HEK293 (cell line): Measurements from ENCODE around the gene CENPP.

Source experiments
- CTCF ChIA-PET: fragments of 350-600 bp; formaldehyde crosslinking; extraction: SDS; loops from one replicate; lab custom pipeline; 2021; ENCODE audit warnings: antibody characterized with exemption; lab: Yijun Ruan, JAX
- POLR2A ChIA-PET: fragments of 300-600 bp; formaldehyde crosslinking; extraction: SDS; loops from one replicate; lab custom pipeline; 2020; ENCODE audit warnings: antibody characterized with exemption, inconsistent platforms; lab: Yijun Ruan, JAX
- H3K27ac ChIP-seq: fragments of 200-500 bp; sonication (Bioruptor generic); 2 replicates; pipeline ENCODE4 v1.5.1; 2014; ENCODE audit warnings: low read depth, low read length, control low read depth, inconsistent platforms; ENCODE audit errors: extremely low read depth
- H3K36me3 ChIP-seq, 2 experiments: fragments of 200-500 bp in 1 of 2; sonication (Bioruptor generic) in 1 of 2; 1 replicate in 1 of 2; 2 replicates in 1 of 2; pipeline ENCODE4 v1.5.1; 2014 to 2017; ENCODE audit warnings: inconsistent platforms in 2 of 2, low read length in 2 of 2; ENCODE audit not compliant: control insufficient read depth in 2 of 2, insufficient read depth in 1 of 2
- H3K4me1 ChIP-seq: fragments of 200-500 bp; sonication (Bioruptor generic); 2 replicates; pipeline ENCODE4 v1.5.1; 2014; ENCODE audit warnings: mild to moderate bottlenecking, low read length, inconsistent platforms; ENCODE audit not compliant: control insufficient read depth, insufficient read depth
- H3K4me3 ChIP-seq: 2 replicates; pipeline ENCODE4 v1.5.1; 2011; ENCODE audit warnings: low read depth, mild to moderate bottlenecking, control low read depth, low read length, moderate library complexity
- H3K9me3 ChIP-seq: fragments of 200-500 bp; sonication (Bioruptor generic); 2 replicates; pipeline ENCODE4 v1.5.1; 2014; ENCODE audit warnings: low read depth, low read length, inconsistent platforms; ENCODE audit not compliant: control insufficient read depth, insufficient read depth
- EGR2 ChIP-seq: fragments of 450-650 bp; formaldehyde crosslinking; IDR thresholded peaks from 2 replicates; pipeline ENCODE4 v1.5.1; 2016; ENCODE audit warnings: low read depth, missing biosample characterization, missing genetic modification characterization
- GLIS2 ChIP-seq: fragments of 450-650 bp; formaldehyde crosslinking; IDR thresholded peaks from 2 replicates; pipeline ENCODE4 v1.5.1; 2016; ENCODE audit warnings: missing biosample characterization, missing genetic modification characterization
- HOXC10 ChIP-seq: sonication (generic); formaldehyde crosslinking; IDR thresholded peaks from 2 replicates; pipeline ENCODE4 v1.8.1; 2023; ENCODE audit warnings: mild to moderate bottlenecking, missing genetic modification reagents
- KLF1 ChIP-seq: fragments of 450-650 bp; formaldehyde crosslinking; IDR thresholded peaks from 2 replicates; pipeline ENCODE4 v1.5.1; 2016; ENCODE audit warnings: missing biosample characterization, missing genetic modification characterization
- KLF10 ChIP-seq: fragments of 450-650 bp; IDR thresholded peaks from 2 replicates; pipeline ENCODE4 v1.5.1; 2018; ENCODE audit warnings: missing biosample characterization, mild to moderate bottlenecking, missing genetic modification characterization
- SCRT2 ChIP-seq: fragments of 450-650 bp; formaldehyde crosslinking; IDR thresholded peaks from 2 replicates; pipeline ENCODE4 v1.5.1; 2016; ENCODE audit warnings: missing biosample characterization, missing genetic modification characterization
- ZBTB17 ChIP-seq: fragments of 450-650 bp; formaldehyde crosslinking; IDR thresholded peaks from 2 replicates; pipeline ENCODE4 v1.5.1; 2016; ENCODE audit warnings: missing biosample characterization, missing genetic modification characterization
- ZBTB48 ChIP-seq: fragments of 450-650 bp; formaldehyde crosslinking; IDR thresholded peaks from 2 replicates; pipeline ENCODE4 v1.5.1; 2016; ENCODE audit warnings: missing biosample characterization, missing genetic modification characterization
- ZBTB7A ChIP-seq: fragments of 450-650 bp; formaldehyde crosslinking; IDR thresholded peaks from 2 replicates; pipeline ENCODE4 v1.5.1; 2016; ENCODE audit warnings: low read depth, missing biosample characterization, missing genetic modification characterization
- ZEB2 ChIP-seq: fragments of 450-650 bp; formaldehyde crosslinking; IDR thresholded peaks from 2 replicates; pipeline ENCODE4 v1.5.1; 2016; ENCODE audit warnings: missing biosample characterization, missing genetic modification characterization
- ZNF138 ChIP-seq: fragments of 450-650 bp; formaldehyde crosslinking; IDR thresholded peaks from 2 replicates; pipeline ENCODE4 v1.5.1; 2016; ENCODE audit warnings: missing biosample characterization, missing genetic modification characterization, borderline replicate concordance
- ZNF140 ChIP-seq: fragments of 450-650 bp; formaldehyde crosslinking; IDR thresholded peaks from 2 replicates; pipeline ENCODE4 v1.5.1; 2016; ENCODE audit warnings: missing biosample characterization, missing genetic modification characterization
- ZNF146 ChIP-seq: fragments of 450-650 bp; formaldehyde crosslinking; IDR thresholded peaks from 2 replicates; pipeline ENCODE4 v1.5.1; 2016; ENCODE audit warnings: missing biosample characterization, missing genetic modification characterization
- ZNF175 ChIP-seq: fragments of 450-650 bp; formaldehyde crosslinking; IDR thresholded peaks from 2 replicates; pipeline ENCODE4 v1.5.1; 2016; ENCODE audit warnings: missing biosample characterization, missing genetic modification characterization
- ZNF211 ChIP-seq: fragments of 450-650 bp; formaldehyde crosslinking; IDR thresholded peaks from 2 replicates; pipeline ENCODE4 v1.5.1; 2016; ENCODE audit warnings: low read depth, missing biosample characterization, missing genetic modification characterization
- ZNF214 ChIP-seq: fragments of 450-650 bp; formaldehyde crosslinking; IDR thresholded peaks from 2 replicates; pipeline ENCODE4 v1.5.1; 2017; ENCODE audit warnings: missing biosample characterization, mild to moderate bottlenecking, missing genetic modification characterization, borderline replicate concordance
- ZNF24 ChIP-seq: fragments of 450-650 bp; formaldehyde crosslinking; IDR thresholded peaks from 2 replicates; pipeline ENCODE4 v1.5.1; 2016; ENCODE audit warnings: missing biosample characterization, missing genetic modification characterization
- ZNF274 ChIP-seq, 2 experiments: fragments of 200-500 bp in 1 of 2; fragments of 450-650 bp in 1 of 2; sonication (Bioruptor generic) in 1 of 2; formaldehyde crosslinking in 1 of 2; IDR thresholded peaks; 2 replicates each; pipeline versions ENCODE4 v1.5.1 to v1.6.1; 2014 to 2016; ENCODE audit warnings: borderline replicate concordance in 1 of 2, inconsistent platforms in 1 of 2, low read length in 1 of 2, missing biosample characterization in 1 of 2, missing genetic modification characterization in 1 of 2
- ZNF48 ChIP-seq: fragments of 450-650 bp; formaldehyde crosslinking; IDR thresholded peaks from 2 replicates; pipeline ENCODE4 v1.5.1; 2016; ENCODE audit warnings: missing biosample characterization, missing genetic modification characterization
- ZNF529 ChIP-seq: fragments of 450-650 bp; formaldehyde crosslinking; IDR thresholded peaks from 2 replicates; pipeline ENCODE4 v1.5.1; 2017; ENCODE audit warnings: missing genetic modification characterization, missing biosample characterization; ENCODE audit not compliant: insufficient replicate concordance
- ZNF571 ChIP-seq: fragments of 450-650 bp; formaldehyde crosslinking; IDR thresholded peaks from 2 replicates; pipeline ENCODE4 v1.5.0; 2017; ENCODE audit warnings: missing biosample characterization, missing genetic modification characterization
- ZNF585B ChIP-seq: fragments of 450-650 bp; formaldehyde crosslinking; IDR thresholded peaks from 2 replicates; pipeline ENCODE4 v1.5.1; 2016; ENCODE audit warnings: missing biosample characterization, missing genetic modification characterization
- ZNF660 ChIP-seq: fragments of 450-650 bp; IDR thresholded peaks from 2 replicates; pipeline ENCODE4 v1.5.1; 2018; ENCODE audit warnings: missing biosample characterization, mild to moderate bottlenecking, missing genetic modification characterization
- ZNF776 ChIP-seq: fragments of 450-650 bp; formaldehyde crosslinking; IDR thresholded peaks from 2 replicates; pipeline ENCODE4 v1.5.0; 2017; ENCODE audit warnings: missing biosample characterization, missing genetic modification characterization, borderline replicate concordance
- TF ChIP-seq, protein P1 (sequence below): fragments of 450-650 bp; formaldehyde crosslinking; IDR thresholded peaks from 2 replicates; pipeline ENCODE4 v1.5.1; 2016; ENCODE audit warnings: missing biosample characterization, missing genetic modification characterization
- TF ChIP-seq, protein P2 (sequence below): fragments of 450-650 bp; formaldehyde crosslinking; IDR thresholded peaks from 2 replicates; pipeline ENCODE4 v1.5.1; 2017; ENCODE audit warnings: missing biosample characterization, mild to moderate bottlenecking, missing genetic modification characterization, moderate library complexity
- TF ChIP-seq, protein P3 (sequence below): fragments of 450-650 bp; formaldehyde crosslinking; IDR thresholded peaks from 2 replicates; pipeline ENCODE4 v1.5.1; 2016; ENCODE audit warnings: missing biosample characterization, missing genetic modification characterization

The CENPP gene

GRCh38 chr9:92312887-92313623 is 12.7 kb upstream of the CENPP start:
- Histone ChIP-seq H3K27ac (no peak overlapping the region), H3K9me3 (no peaks in the 10 kb centered on the region), H3K36me3 (peaks cover 30 to 89% of the 10 kb centered on the region in 2 experiments), H3K4me3 (no peak overlapping the region), H3K4me1 (no peaks in the 10 kb centered on the region)
- ChIA-PET CTCF (no interaction called here), POLR2A (no interaction called here)
- TF ChIP-seq, protein P1, sequence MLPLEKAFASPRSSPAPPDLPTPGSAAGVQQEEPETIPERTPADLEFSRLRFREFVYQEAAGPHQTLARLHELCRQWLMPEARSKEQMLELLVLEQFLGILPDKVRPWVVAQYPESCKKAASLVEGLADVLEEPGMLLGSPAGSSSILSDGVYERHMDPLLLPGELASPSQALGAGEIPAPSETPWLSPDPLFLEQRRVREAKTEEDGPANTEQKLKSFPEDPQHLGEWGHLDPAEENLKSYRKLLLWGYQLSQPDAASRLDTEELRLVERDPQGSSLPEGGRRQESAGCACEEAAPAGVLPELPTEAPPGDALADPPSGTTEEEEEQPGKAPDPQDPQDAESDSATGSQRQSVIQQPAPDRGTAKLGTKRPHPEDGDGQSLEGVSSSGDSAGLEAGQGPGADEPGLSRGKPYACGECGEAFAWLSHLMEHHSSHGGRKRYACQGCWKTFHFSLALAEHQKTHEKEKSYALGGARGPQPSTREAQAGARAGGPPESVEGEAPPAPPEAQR (tag by site-specific recombination) = no peak
- TF ChIP-seq ZNF776 (tag by site-specific recombination) = no peak
- no peak for TF ChIP-seq ZNF140 (tag by site-specific recombination)
- TF ChIP-seq GLIS2 (tag by site-specific recombination) = no peak
- no peak for TF ChIP-seq EGR2 (tag by site-specific recombination)
- TF ChIP-seq ZNF211 = no peak
- no peak for TF ChIP-seq SCRT2
- TF ChIP-seq ZNF529 (tag by site-specific recombination) = no peak
- TF ChIP-seq ZNF660 (tag by site-specific recombination) = no peak
- TF ChIP-seq ZNF274 (IDR thresholded peaks at IDR 0.05; ENCODE audit: low read length) = no peak
- no peak for TF ChIP-seq ZNF274 (tag by site-specific recombination; IDR thresholded peaks at IDR 0.05; ENCODE audit: borderline replicate concordance)

DNA sequence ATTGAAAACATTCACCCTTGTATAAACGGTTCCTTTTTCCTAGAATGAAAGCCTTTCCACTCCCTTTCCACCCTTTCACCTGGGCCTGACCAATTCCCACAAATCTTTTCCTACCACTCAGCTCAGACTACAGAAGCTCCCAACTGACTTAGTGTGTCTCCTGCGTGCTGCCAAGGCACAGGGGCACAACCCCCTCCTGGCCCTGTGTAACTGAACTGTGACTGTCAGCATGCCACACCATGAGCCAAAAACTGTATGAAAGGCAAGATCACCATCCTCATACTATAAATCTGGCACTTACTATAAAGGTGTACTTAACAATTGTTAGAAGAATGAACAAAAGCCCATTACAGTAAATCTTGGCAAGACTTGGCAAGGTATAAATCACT is 12.1 kb upstream of the CENPP start:
- Histone ChIP-seq H3K36me3 (peaks cover 31 to 89% of the 10 kb centered on the region in 2 experiments), H3K4me1 (no peaks in the 10 kb centered on the region), H3K9me3 (no peaks in the 10 kb centered on the region), H3K27ac (no peak overlapping the region), H3K4me3 (no peak overlapping the region)
- POLR2A ChIA-PET = no interaction called here
- TF ChIP-seq ZBTB7A = no peak
- no peak for TF ChIP-seq ZNF138 (tag by site-specific recombination)
- TF ChIP-seq HOXC10 = no peak
- TF ChIP-seq ZNF48 (tag by site-specific recombination) = no peak
- TF ChIP-seq KLF10 (tag by site-specific recombination) = no peak
- no peak for TF ChIP-seq ZNF571 (tag by site-specific recombination)
- CTCF ChIA-PET = no interaction called here

GRCh38 chr9:92315456-92315855 is 10.3 kb upstream of the CENPP start:
- Histone ChIP-seq H3K9me3 (no peaks in the 10 kb centered on the region), H3K36me3 (peaks cover 21 to 89% of the 10 kb centered on the region in 2 experiments), H3K27ac (no peak overlapping the region), H3K4me1 (no peaks in the 10 kb centered on the region), H3K4me3 (no peak overlapping the region)
- POLR2A ChIA-PET = no interaction called here
- CTCF ChIA-PET = no interaction called here
- TF ChIP-seq ZEB2 (tag by site-specific recombination) (no peak), ZNF146 (tag by site-specific recombination) (no peak), ZNF175 (tag by site-specific recombination) (no peak), ZNF24 (tag by site-specific recombination) (no peak), ZNF214 (tag by site-specific recombination) (no peak), KLF1 (tag by site-specific recombination) (no peak), ZNF585B (tag by site-specific recombination) (no peak), ZBTB48 (tag by site-specific recombination) (no peak), ZBTB17 (tag by site-specific recombination) (no peak)
- TF ChIP-seq, protein P2, sequence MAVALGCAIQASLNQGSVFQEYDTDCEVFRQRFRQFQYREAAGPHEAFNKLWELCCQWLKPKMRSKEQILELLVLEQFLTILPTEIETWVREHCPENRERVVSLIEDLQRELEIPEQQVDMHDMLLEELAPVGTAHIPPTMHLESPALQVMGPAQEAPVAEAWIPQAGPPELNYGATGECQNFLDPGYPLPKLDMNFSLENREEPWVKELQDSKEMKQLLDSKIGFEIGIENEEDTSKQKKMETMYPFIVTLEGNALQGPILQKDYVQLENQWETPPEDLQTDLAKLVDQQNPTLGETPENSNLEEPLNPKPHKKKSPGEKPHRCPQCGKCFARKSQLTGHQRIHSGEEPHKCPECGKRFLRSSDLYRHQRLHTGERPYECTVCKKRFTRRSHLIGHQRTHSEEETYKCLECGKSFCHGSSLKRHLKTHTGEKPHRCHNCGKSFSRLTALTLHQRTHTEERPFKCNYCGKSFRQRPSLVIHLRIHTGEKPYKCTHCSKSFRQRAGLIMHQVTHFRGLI (tag by site-specific recombination) = no peak
- TF ChIP-seq, protein P3, sequence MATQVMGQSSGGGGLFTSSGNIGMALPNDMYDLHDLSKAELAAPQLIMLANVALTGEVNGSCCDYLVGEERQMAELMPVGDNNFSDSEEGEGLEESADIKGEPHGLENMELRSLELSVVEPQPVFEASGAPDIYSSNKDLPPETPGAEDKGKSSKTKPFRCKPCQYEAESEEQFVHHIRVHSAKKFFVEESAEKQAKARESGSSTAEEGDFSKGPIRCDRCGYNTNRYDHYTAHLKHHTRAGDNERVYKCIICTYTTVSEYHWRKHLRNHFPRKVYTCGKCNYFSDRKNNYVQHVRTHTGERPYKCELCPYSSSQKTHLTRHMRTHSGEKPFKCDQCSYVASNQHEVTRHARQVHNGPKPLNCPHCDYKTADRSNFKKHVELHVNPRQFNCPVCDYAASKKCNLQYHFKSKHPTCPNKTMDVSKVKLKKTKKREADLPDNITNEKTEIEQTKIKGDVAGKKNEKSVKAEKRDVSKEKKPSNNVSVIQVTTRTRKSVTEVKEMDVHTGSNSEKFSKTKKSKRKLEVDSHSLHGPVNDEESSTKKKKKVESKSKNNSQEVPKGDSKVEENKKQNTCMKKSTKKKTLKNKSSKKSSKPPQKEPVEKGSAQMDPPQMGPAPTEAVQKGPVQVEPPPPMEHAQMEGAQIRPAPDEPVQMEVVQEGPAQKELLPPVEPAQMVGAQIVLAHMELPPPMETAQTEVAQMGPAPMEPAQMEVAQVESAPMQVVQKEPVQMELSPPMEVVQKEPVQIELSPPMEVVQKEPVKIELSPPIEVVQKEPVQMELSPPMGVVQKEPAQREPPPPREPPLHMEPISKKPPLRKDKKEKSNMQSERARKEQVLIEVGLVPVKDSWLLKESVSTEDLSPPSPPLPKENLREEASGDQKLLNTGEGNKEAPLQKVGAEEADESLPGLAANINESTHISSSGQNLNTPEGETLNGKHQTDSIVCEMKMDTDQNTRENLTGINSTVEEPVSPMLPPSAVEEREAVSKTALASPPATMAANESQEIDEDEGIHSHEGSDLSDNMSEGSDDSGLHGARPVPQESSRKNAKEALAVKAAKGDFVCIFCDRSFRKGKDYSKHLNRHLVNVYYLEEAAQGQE = no peak
